ENCODE measurements around the gene IGIP.
"Not testable (repeated sequence)": the region's sequence is repeated elsewhere in the genome, so short reads cannot be mapped to it uniquely, and the experiment has no call there.

Gene IGIP

GRCh38 chr5:140142856-140143255 lies 17.1 kb downstream of the IGIP start:
- DNase-seq (ENCODE audit: low read depth): no peak

GRCh38 chr5:140143521-140144258 lies 18.0 kb downstream of the IGIP start:
- DNase-seq (ENCODE audit: low read depth): no peak

GRCh38 chr5:140145256-140145655 lies 19.5 kb downstream of the IGIP start:
- no peak for DNase-seq (ENCODE audit: low read depth)

GRCh38 chr5:140145818-140146522 lies 20.2 kb downstream of the IGIP start:
- peak; percentile 30 for DNase-seq (ENCODE audit: low read depth)

- no peak for DNase-seq (ENCODE audit: low read depth)
Observed at GRCh38 chr5:140146523-140146842, 20.7 kb downstream of the IGIP start.

- no peak for DNase-seq (ENCODE audit: low read depth)
Observed at GRCh38 chr5:140147460-140147859, 21.7 kb downstream of the IGIP start.

GRCh38 chr5:140148508-140148907 lies 22.8 kb downstream of the IGIP start:
- DNase-seq (ENCODE audit: low read depth): no peak

GRCh38 chr5:140150201-140150600 lies 24.5 kb downstream of the IGIP start:
- no peak for DNase-seq (ENCODE audit: low read depth)

GRCh38 chr5:140151144-140152021 lies 25.6 kb downstream of the IGIP start:
- no peak for DNase-seq (ENCODE audit: low read depth)

- DNase-seq (ENCODE audit: low read depth): no peak
Observed at GRCh38 chr5:140152022-140152999, 26.6 kb downstream of the IGIP start.

- no peak for DNase-seq (ENCODE audit: low read depth)
Observed at GRCh38 chr5:140153255-140153654, 27.5 kb downstream of the IGIP start.

- DNase-seq (ENCODE audit: low read depth): no peak
Observed at GRCh38 chr5:140153905-140154304, 28.2 kb downstream of the IGIP start.

- not testable (repeated sequence) for DNase-seq (ENCODE audit: low read depth)
Observed at GRCh38 chr5:140154710-140155381, 29.1 kb downstream of the IGIP start.

- DNase-seq (ENCODE audit: low read depth): peak; percentile 68
Observed at GRCh38 chr5:140157032-140157781, 31.5 kb downstream of the IGIP start.

GRCh38 chr5:140159014-140159927 lies 33.5 kb downstream of the IGIP start:
- no peak for DNase-seq (ENCODE audit: low read depth)

- DNase-seq (ENCODE audit: low read depth): no peak
Observed at GRCh38 chr5:140162275-140162674, 36.5 kb downstream of the IGIP start.

GRCh38 chr5:140162781-140163180 lies 37.0 kb downstream of the IGIP start:
- DNase-seq (ENCODE audit: low read depth): no peak

GRCh38 chr5:140165101-140165922 lies 39.6 kb downstream of the IGIP start:
- DNase-seq (ENCODE audit: low read depth): no peak

Data from stimulated activated CD8-positive, alpha-beta memory T cell treated with anti-CD3 and anti-CD28 coated beads, Interleukin-15, amount 100 ng/mL, for 24 hours (primary cell).